NCI-H1105 (cell line): Measurements from ENCODE around the gene BMERB1.
"Not testable (repeated sequence)": the region's sequence is repeated elsewhere in the genome, so short reads cannot be mapped to it uniquely, and the experiment has no call there.

Experiments
- DNase-seq: peaks from one replicate; lab custom pipeline; 2025; lab: John Stamatoyannopoulos, UW

BMERB1 gene

DNA sequence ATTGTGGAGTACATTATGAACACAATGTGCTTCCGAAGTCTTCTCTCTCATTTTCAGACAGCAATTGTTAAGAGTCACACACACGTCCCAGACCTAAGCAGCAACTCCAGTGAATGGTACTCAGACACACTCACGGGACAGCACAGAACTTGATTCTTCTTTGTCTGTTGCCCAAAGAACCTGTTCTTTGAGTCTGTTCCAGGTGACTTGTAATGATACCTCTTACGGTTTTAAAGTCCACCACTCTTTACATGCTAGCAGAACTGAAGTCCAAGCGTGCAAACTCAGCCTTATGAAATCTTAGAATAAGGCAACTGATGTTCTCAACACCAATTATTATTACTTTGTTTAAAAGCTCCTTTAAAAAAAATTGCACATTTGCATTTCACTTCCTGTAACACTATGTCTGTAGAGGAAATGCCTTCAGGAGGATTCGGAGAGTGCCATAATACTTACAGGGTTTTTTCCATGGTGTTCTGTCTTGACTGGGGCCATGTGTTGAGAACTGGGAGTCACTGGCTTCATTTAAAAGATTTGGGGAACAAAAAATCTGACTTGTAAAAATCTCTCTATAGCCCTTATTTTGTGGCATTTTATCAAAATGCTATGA is 160.4 kb downstream of the BMERB1 start:
- DNase-seq: no peak

DNA sequence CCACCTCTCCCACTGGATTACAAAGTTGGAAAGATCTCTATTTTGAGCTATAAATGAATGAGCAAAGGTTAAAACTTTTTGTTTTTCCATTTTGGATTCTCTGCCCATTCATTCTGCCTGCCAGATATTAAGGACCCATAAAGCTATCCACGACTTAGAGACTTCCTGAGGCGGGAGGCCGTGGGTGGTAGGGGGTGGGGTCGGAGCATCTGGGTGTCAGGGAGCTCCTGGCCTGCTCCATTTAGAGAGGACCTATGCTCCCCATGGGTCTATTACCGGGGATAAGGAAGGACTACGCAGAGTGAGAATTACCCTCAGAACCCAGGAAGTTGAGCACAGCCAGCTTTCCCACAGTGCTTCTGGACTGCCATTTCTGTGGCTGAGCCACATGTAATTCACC is 162.7 kb downstream of the BMERB1 start:
- DNase-seq: no peak

- DNase-seq: no peak
These were observed 163.6 kb downstream of the BMERB1 start for GRCh38 chr16:15597822-15598647.

DNA sequence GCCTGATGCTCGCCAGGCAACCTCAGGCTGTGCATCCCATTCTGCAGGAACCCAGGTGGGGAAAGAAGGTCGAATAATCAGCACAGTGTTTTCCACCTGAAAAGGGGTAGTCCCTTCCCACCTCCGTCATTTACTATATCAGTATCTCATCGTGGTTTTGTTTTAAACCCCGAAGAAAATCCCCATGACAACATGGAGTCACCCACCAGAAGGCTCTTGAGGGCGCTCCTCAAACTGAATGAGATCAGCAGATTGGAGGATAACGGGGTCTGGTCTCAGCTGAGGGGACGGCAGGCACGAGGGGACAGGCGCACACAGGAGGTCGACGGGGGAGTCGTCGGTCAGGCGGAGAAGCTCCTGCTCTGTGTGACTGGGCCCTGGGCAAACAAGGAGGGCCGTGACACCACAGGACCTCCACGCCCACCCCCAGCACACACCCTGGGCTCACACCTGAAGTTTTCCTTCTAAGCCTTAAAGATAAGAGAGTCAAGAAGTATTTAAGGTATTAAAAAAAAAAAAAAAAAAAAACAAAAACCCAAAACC is 164.3 kb downstream of the BMERB1 start:
- no peak for DNase-seq

DNA sequence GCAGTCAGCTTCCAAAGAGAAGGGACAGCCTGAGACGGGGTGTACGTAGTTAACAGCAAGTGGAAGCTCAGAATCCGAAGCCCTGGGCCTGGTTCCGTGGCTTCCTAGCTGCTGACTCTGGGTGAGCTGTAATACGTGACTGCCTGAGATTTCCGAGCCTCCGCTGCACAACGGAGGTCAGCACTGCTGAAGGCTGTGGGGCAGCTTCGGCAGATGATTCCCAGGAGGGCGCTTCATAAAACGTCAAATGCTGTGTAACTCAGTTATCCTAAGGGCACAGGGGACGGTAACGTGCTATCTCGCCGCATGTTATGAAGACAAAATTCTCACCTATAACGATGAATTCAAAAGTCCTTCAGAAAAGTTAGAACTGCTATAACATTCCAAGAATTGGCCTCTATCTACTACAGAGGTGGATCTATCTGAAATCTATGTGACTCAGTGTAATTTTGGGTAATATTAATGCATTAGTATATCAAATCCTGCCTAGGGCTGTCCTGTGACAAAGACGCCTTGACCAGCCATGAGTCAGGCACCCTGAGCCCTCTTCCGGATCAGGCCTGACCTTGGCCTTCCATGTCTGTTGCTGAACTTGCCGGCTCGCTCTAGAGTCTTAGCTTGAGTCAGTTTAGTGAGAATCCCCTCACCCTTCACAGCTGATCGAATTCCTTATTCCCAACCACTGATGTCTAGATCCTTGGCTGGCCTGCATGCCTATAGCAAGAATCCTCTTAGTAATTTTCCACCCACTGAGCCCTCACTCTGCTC is 165.1 kb downstream of the BMERB1 start:
- DNase-seq: no peak

GRCh38 chr16:15601212-15601879 is 167.0 kb downstream of the BMERB1 start:
- no peak for DNase-seq

- DNase-seq: no peak
These were observed 168.1 kb downstream of the BMERB1 start for GRCh38 chr16:15602285-15603044.

- DNase-seq: no peak
These were observed 170.4 kb downstream of the BMERB1 start for GRCh38 chr16:15604460-15605440.

- no peak for DNase-seq
These were observed 171.6 kb downstream of the BMERB1 start for GRCh38 chr16:15605839-15606517.

- DNase-seq: no peak
These were observed 172.3 kb downstream of the BMERB1 start for GRCh38 chr16:15606518-15607220.

DNA sequence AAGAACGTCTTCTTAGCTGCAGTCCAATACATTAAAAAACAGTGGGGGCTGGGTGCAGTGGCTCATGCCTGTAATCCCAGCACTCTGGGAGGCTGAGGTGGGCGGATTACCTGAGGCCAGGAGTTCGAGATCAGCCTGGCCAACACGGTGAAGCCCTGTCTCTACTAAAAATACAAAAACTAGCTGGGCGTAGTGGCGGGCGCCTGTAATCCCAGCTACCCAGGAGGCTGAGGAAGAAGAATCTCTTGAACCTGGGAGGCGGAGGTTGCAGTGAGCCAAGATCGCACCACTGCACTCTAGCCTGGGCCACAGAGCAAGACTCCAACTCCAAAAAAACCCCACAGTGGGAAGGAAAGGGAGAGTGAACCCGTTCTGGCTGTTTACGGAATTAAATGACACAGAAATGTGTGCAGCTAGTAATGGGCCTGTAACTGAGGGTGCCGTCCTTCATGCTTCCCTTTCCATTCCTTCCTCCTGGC is 172.9 kb downstream of the BMERB1 start:
- DNase-seq: not testable (repeated sequence)

DNA sequence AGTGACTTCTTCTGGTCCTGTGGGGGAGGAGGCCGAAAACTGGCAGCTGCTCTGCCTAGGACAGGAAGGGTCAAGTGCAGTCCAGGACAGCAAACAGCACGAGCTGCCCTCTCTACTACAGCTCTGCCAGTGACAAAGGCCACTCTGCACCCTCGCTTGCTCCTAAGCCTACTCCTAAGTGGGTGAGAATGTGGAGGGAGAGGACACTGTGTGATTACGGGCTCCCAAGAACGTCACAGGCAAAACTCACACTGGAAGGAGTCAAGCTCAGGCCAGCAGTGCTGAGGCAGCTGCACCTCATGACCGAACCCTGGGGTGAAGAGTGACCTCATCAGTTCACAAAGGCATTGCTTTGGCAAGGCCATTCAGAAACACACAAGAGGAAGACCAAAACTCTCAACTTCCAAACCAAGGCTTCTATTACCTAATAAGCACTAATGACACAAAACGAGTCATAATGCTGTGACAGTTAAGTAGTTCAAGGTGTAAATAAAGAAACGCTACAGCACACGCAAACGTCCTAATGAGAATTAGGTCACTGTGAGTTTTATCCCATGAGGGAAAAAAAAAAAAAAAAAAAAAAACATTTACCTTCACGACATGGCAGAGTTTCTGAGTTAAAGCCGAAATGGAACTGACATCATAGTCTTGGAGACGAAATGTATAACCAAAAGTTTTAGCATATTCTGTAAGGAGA is 173.5 kb downstream of the BMERB1 start:
- DNase-seq: no peak

DNA sequence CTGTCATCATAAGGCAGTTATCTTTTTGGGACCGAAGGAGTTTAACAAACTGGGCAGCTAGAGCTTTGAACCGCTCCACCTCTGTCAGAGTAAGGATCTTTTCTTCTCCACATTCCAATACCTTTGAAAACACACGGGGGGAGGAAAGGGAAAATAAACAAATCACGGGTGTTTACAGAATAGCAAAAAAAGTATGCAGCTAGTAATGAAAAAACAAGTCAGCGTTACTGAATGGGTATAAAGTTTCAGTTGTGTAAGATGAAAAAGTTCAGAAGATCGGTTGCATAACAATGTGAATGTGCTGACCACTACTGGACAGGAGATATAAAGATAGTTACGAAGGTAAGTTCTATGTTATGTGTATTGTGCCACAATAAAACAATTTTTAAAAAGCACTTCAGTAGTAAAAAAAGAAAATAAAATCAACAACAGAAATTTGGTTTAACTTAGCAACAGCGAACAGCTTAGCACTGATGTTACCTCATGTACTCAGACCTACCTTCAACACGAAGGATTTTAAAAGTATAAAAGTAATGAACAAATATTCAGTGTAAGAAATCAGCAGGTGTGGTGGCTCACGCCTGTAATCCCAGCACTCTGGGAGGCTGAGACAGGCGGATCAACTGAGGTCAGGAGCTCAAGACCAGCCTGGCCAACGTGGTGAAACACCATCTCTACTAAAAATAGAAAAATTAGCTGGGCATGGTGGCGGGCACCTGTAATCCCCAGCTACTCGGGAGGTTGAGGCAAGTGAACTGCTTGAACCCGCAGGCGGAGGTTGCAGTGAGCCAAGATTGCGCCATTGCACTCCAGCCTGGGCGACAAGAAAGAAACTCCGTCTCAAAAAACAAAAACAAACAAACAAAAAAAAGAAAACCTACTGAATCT is 174.3 kb downstream of the BMERB1 start:
- no peak for DNase-seq

GRCh38 chr16:15609286-15609649 is 174.9 kb downstream of the BMERB1 start:
- no peak for DNase-seq

GRCh38 chr16:15610369-15610871 is 176.0 kb downstream of the BMERB1 start:
- no peak for DNase-seq

- DNase-seq: no peak
These were observed 177.2 kb downstream of the BMERB1 start for GRCh38 chr16:15611610-15612009.

- no peak for DNase-seq
These were observed 179.3 kb downstream of the BMERB1 start for GRCh38 chr16:15613676-15614075.
